ENCODE measurements around the gene TADA3.

The TADA3 gene

DNA sequence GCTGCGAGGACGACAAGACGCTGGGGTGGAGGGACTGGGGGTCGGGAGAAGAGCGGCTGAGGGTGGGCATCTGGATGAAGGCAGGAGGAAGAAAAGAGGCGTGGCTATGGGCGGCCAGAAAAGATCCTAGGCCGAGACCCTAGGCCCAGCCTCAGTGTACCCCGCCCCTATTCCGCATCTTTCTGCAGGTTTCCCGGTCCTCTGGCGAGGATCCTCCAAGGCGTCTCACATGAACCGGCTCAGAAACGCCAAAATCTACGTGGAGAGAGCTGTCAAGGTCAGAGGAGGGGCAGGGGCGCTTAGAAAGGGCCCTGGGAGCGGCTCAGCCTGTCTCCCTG lies 18.1 kb upstream of the TADA3 start:
- DNase-seq = no peak
- intact Hi-C loops (cut with DNase I) = no loop called here

DNA sequence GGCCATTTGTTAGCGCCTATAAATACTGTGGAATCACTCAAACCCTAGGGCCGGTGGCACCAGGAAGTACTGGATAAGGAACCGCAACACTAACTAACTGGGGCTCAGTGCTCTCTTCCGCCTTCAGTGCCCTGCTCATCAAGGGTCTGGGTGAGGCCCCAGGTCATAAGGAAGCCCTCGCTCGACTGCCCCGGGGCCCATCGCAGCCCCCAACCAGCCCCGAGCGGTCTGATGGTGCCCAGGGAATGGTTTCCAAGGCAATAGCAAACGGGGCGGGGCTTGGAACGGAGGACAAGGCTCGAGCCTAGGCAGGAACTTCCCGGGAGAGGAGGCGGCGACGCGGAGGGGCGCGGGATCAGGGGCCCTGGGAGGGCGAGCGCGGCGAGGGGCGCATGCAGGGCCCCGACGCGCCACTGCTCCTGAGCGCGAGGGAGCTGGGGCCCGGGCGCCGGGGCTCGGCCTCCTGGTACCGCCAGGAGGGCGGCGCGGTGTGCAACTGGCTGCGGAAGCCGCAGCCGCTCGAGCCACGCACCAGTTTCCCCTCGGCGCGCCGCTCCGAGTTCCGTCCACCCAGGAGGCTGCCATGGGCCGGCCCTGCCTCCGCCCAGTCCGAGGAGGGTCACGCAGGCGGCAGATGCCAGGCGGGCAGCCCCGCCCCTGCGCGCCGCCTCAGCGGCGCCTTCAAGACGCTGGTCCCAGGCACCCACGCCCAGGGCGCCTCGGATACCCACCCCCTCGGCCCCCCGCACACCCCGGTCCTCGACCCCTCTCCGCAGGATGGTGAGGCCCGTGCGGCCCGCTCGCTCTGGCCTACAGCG lies 17.6 kb upstream of the TADA3 start, which contains the start of gene TTLL3:
Gene TTLL3, plus strand, starts transcription at position 648 of the 818 bp plus-strand sequence. CDS start 400 bp downstream, outside the sequence.
- DNase-seq = peak; percentile 45 to 94 (median 68)
- intact Hi-C loops (cut with DNase I) = no loop called here

DNA sequence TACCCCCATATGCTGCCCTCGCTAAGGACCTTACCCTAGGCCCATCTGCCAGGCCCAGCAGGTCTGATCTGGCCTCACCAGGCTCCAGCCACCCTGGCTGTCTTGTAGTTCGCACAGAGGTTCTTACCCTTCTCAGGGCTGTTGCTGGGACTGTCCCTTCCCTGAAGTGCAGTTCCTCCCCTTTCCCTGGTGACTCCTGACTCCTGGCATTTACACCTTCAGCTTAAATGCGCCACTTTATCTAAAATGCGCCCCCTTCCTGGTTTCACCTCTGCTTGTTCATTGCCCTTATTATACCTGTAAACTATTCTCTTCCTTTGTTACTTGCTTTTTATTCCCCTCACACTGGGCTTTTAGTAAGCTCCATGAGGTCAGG lies 17.0 kb upstream of the TADA3 start:
- intact Hi-C loops (cut with DNase I) = no loop called here
- no peak for DNase-seq

DNA sequence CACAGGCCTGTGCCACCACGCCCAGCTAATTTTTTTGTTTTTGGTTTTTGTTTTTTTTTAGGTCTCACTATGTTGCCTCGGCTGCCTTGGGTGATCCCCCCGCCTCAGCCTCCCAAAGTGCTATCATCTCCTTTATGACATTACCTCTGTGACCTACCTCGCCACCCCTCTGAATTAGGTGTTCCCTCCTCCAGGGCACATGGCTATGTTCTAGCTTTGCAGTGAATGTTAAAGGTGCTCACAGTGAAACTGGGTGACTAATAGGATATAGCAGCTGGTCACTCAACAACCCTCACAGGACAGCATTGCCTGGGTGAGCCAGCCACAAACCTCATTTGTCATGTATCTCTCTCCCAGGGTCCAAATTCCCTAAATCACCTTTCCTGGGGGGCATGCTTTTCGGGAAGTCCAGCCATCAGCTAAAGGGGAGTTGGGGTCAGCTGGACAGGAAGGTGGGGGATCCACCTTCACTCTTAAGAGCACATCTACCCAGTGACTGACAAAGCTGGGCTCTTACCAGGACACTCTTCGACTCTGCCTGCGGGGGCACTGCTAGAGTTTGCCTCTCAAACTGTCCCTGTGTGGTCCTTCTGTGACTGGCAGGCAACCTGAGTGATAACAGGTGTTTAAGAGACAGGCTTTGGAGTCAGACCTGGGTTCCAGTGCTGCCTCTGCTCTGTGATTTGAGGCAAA lies 16.2 kb upstream of the TADA3 start:
- DNase-seq = no peak
- intact Hi-C loops (cut with DNase I) = no loop called here

DNA sequence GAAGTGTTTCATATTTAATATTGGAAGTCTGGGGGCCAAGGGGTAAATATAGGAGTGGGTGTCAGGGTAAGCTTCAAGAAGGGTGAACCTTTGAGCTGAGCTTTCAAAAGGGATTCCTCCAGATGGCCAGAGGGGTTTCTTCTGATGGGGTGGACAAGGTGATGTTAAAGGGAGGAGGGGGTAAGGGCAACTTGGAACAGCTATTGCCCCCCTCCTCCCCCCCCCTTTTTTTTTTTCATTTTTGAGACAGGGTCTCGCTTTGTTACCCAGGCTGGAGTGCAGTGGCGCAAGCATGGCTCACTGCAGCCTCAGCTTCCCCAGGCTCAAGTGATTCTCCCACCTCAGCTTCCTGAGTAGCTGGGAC lies 15.7 kb upstream of the TADA3 start:
- intact Hi-C loops (cut with DNase I) = no loop called here
- no peak for DNase-seq

DNA sequence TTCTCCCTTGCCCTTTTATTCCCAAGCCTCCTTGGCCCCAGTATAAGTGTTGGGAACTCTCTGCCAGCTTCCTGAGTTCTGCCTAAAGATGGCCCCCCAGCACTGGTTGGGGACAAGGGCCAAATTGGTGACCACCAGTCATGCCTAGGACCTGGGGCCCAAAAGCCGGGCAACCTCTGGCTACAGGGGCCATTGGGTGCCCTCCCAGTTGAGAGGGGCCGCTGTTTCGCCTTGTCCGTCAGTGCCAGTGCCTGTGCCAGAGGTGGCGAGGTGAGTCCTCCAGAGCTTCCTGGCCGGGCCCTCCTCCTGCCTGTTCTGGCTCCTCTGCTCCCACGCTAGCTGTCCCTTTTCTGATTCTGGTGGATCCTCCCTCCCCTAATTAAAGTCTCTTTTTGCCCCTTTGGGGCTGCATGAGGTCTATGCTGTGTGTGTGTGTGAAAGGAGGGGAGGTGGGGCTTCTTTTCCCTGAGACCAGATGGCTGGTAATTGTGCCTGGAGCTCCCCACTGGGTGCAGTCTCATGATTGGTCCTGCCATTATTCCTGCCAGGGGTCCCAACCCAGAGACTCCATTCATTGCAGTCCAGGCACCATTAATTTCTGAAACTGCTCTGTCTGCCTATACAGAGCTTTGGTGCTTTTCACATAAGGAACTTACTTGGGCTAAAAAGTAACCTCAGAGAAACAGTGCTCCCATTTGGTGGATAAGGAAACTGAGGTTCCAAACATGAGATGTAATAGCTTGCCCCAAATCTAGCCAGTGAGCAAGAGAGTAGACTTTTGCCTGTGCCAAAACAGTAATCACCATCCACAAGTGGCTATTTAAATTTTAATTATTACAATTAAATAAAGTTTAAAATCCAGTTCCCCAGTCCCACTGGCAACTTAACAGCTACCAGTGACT lies 14.7 kb upstream of the TADA3 start:
- DNase-seq = no peak
- intact Hi-C loops (cut with DNase I) = no loop called here

DNA sequence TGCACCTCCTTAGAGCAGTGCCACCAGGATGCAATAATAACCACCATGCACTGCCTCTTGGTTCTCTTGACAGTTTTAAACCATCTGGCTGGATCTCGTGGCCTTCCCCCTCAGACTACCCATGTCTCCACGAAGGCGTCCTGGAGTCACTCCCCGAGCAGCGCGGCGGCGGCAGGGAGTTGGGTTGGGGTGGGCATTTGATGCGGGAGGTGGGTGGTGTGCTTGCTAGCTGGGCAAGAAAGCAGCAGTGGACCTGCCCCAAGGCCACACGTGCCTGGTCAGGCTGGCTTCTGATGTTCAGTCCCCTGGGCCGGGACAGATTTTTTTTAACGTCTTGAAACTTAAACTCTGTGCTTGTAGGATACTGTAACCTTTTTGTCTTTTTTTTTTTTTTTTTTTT lies 13.9 kb upstream of the TADA3 start:
- intact Hi-C loops (cut with DNase I) = no loop called here
- DNase-seq = no peak

DNA sequence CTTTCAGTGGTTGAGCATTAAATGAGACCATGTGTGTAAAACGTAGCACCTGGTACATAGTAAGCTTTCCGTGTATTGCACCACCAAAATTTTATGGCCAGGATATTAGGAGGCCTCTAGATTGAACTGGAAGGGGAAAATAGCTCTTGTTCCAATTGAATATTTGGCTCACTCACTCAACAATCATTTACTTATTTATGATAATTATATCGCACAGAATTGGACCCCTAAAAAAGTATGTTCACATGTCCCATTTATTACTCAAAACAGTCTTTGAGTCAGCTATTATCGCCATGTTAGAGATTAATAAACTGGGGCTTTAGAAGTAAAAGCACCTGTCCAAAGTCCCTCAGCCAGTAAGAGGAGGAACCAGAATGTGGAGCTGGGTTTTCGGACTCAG lies 12.7 kb upstream of the TADA3 start:
- intact Hi-C loops (cut with DNase I) = no loop called here

DNA sequence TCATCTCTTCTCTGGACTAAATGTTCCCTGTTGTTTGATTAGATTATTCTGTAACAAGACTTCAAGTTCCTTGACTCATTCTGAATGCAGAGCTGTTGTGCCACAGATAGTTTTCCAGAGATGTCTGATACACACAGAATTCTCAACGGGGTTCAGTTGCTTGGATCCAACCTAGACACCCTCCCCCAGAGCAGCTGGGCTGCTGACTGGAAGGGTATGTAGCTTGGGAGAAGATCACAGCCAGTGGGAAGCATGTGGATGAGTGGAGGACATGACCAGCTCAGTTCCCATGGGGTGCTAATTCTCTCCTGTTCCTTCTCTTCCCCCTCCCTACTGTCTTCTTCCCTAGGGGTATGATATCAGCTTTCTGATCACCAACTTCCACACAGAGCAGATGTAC lies 11.2 kb upstream of the TADA3 start:
- intact Hi-C loops (cut with DNase I) = no loop called here
- peak in 8 of 10 donors; percentile 30 to 93 (median 60) for DNase-seq

More for the DNA sequence above, 12.7 kb upstream of the TADA3 start:
- no peak for DNase-seq

DNA sequence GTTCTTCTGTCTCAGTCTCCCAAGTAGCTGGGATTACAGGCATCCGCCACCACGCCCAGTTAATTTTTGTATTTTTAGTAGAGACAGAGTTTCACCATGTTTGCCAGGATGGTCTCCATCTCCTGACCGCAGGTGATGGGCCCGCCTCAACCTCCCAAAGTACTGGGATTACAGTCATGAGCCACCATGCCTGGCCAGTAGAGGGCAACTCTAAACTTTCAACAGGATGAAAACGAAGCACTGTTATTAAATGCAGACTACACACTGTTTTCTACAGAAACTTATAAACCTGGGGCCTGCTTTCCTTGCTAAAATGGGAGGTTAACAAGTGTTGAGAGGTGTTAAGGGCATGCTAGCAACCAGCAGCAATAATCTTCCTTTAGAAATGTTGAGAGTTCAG lies 8.3 kb upstream of the TADA3 start:
- intact Hi-C loops (cut with DNase I) = no loop called here
- DNase-seq = no peak

DNA sequence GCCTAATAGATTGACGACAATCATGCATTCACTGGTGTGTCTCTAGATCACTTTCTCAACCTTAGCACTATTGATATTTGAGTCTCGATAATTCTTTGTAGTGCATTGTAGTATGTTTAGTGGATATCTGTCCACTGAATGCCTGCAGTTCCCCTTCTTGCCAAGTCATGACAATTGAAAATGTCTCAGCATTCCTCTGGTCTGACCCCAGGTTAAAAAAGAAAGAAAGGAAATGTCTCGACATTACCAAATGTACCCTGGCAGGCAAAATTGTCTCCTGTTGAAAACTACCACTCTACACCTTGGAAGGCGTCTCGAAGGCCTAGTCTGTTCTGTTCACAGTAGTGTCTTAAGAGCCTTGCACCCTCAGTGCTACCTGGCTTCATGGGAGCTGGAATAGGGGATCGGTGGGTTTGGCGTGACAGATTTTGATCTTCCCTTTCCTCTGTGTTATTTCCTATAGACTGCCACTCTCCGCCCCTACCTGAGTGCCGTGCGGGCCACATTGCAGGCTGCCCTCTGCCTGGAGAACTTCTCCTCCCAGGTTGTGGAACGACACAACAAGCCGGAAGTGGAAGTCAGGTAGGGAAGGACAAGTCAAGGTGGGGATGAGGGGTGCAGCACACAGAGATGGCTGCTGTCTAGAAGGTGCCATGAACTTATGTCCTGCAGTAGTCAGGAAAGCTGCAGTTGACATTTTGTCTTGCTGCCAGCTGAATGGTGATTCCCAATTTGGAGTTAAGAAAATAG lies 5.1 kb upstream of the TADA3 start:
- no peak for DNase-seq
- intact Hi-C loops (cut with DNase I) = no loop called here

DNA sequence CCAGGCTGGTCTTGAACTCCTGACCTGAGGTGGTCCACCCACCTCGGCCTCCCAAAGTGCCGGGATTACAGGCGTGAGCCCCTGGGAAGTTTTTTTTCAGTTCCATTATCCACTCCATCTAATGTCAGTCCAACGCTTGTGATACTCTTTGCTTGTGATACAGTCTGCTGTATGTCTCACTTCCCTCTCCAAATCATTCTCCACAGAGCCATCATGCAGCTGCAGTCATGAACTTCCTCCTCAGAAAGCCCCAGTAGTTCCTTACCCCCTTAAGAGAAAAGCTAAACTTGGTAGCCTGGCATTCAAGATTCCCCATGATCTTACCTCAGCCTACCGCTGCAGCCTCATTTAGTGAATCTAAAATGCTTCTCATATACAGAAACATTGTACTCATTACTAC lies 2.9 kb upstream of the TADA3 start:
- intact Hi-C loops (cut with DNase I) = no loop called here
- no peak for DNase-seq

DNA sequence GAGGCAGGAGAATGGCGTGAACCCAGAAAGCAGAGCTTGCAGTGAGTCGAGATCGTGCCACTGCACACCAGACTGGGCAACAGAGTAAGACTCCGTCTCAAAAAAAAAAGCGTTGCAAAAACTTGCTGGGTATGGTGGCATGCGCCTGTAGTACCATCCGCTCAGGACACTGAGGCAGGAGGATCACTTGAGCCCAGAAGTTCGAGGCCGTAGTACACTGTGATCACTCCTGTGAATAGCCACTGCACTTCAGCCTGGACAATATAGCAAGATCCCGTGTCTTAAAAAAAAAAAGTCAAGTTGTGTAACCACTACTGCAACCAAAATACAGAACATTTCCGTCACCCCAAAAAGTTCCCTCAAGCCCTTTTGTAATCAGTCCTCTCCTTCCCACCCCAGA lies 2.1 kb upstream of the TADA3 start:
- intact Hi-C loops (cut with DNase I) = no loop called here
- no peak for DNase-seq

DNA sequence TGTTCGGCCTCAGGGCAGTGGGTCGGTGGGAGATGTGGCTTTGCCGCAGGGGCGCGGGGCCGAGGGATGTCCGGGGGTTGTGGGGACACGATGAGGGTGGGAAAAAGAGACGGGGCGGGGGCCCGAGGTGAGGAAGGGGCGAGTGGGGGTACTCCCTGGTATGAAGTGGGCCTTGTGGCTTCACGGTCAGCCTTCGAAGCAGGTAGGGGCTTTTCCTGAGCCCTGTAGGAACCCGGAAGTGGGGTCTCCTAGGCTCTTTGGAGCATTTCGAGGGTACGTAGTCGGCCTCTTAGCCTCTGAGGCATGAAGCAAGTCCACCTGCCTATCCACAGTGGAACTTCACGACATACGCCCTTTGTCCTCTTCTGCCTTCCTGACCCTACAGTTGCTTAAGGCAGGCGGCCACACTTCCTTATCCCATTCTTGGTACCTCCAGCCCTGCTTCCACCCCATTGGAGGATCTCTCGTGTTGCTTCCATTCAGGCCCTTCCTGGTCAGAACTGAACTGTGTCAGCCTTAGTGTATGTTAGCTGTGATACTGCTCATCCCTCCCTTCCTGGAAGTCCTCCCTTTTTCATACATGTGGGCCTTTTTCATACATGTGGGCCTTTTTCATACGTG lies 998 bp upstream of the TADA3 start:
- DNase-seq = peak in 1 of 10 donors; percentile 35
- intact Hi-C loops (cut with DNase I) = loop anchor here (2.0 kb wide), 2 partner anchors 44 to 56 kb away; partner anchors contain the start of gene OGG1

DNA sequence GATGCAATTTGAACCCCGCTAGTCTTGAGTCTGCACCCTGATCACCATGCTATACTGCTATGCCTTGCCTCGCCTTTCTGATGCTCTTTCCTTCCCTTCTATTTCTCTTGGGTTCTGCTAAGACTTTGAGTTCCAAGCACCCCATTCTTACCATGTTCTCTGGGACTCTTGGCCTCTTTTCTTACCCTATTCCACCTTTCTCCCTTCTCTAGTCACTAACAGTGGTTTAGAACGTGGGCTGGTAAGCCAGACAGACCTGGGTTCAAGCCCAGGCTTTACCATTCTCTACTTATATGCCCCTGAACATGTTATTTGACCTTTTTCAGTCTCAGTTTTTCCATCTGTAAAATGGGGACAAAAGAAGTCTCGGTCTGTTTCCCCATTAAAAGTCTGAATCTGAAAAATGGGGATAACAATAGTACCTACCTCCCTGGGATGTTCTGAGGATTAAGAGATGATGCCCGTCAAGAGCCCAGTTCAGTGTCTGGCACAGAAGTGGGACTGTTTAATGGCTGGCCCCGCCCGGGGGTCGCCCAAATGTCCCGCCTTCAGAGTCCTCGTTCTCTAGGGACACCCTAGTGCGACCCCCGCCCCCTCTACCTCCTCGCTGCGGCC lies 376 bp downstream of the TADA3 start:
- intact Hi-C loops (cut with DNase I) = loop anchor here (2.0 kb wide), 2 partner anchors 43 to 57 kb away; partner anchors contain the start of gene OGG1
- no peak for DNase-seq

DNA sequence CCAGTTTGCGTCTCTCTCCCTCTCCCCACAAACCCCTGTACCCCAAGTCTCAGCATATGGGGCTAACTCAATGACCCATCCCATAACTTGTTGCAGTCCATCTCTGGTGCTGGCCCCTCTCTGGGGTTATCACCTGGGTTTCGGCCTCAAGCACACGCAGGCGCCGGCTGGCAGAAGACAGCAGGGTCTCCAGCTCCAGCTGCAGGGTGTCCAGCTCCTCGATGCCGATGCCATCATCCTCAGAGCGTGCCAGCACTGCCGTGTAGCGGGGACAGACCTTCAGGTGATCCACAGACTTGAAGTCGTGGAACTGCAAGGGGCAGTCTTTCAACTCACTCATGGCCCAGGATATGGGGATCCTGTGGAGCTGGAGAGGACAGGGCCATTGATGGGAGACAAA lies 1.1 kb downstream of the TADA3 start:
- DNase-seq = peak in 1 of 10 donors; percentile 69
- intact Hi-C loops (cut with DNase I) = no loop called here

DNA sequence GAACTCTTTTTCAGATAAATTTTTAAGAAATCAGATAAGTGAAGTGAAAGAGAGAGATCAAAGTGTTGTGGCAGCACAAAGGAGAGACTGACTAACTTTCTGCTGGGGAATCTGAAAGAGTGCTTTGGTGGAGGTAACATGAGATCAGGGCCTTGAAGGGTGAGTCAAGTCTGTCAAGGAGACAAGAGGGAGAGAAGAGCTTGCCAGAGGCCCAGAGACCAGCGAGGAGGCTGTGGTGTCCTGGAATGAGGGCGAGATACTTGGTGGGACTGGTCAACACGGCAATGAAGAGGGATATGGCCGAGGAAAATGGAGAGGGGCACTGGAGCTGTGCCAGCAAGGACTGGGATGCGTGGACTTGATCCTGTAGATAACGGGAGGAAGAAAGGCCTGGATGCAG lies 4.6 kb downstream of the TADA3 start:
- intact Hi-C loops (cut with DNase I) = no loop called here
- DNase-seq = no peak

DNA sequence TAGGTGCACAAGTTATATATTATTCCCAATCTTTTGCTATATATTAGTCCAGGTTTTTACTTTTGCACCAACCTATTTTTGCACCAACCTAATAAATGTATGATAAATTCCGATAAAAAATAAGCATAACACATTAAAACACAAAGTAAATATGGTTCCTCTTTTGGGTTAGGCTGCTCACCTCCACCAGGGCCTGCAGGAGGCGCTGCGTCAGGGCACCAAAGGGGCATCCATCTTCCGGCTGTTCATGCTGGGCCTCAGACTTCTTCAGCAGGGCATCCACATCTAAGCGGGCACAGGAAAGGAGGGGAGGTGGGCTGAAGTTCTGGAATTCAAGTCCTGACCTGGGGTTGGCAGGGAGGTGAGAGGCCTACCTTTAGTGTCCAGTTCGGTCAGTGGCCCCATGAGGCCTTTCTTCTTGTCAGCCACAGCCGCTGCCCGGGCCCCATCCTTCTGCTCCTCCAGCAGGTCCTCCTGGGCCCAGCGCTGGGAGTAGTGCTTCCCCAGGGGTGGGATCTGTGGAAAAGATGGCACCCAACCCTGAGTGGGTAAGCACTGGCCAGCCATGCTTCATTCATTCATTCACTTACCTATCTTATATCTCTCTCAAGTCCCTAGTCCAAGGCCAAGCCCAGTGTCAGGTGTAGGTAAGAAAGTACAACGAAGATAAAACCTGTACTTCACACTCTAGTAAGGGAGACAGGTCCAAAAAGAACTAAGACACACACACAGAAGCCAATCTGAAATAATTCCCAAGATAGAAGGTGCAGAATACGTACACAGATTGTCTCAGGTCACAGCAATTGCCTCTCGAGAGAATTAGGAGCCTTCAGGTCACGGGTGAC lies 5.2 kb downstream of the TADA3 start:
- intact Hi-C loops (cut with DNase I) = no loop called here

More for the DNA sequence above, 5.2 kb downstream of the TADA3 start:
- DNase-seq = no peak

Measured in posterior cingulate gyrus (tissue), 11 donors.